ENCODE measurements around the gene MRPL57.
A peak's percentile ranks its signal among the peaks of the same experiment; 100 is the strongest.
"Not testable (repeated sequence)": the region's sequence is repeated elsewhere in the genome, so short reads cannot be mapped to it uniquely, and the experiment has no call there.

MRPL57 gene

DNA sequence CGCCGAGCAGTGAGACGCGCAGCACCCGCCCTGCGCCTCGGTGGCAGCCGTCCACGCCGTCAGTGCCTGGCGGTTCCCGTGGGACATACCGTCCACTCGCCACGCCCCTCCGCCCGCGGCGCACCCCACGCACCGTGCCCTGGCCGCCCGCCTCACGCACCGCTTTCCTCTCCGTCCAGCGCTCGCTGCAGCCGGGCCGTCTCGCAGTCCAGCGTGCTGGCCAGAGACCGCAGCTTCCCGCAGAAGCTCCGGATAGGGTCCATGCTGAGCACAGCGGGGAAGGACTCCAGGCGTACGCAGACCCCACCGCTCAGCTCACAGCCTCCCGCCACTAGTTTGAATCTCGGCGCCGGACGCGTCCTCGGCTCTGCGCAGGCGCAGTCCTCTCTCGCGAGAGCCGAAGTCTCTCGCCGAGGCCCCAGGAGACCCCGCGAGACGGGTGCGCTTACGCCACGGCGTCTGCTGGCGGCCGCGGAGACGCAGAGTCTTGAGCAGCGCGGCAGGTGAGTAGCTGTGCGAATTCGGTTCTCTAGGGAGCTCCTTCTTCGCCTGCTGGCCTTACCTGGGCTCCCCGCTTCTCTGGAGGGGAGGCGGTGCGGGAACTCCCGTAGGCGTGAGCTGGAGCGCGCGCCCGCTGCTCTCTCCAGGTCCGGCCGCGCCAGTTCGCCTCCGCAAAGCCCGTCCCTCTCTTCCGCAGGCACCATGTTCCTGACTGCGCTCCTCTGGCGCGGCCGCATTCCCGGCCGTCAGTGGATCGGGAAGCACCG lies at the start of gene MRPL57, which contains the start of gene SKA3:
Gene MRPL57, plus strand, starts transcription at position 444 of the 767 bp plus-strand sequence. Its CDS starts 259 bp downstream, at position 703.
Gene SKA3, minus strand, starts transcription at position 338 of the 767 bp plus-strand sequence. Its CDS starts 75 bp downstream, at position 263.
- DNase-seq = peak; percentile 90

DNA sequence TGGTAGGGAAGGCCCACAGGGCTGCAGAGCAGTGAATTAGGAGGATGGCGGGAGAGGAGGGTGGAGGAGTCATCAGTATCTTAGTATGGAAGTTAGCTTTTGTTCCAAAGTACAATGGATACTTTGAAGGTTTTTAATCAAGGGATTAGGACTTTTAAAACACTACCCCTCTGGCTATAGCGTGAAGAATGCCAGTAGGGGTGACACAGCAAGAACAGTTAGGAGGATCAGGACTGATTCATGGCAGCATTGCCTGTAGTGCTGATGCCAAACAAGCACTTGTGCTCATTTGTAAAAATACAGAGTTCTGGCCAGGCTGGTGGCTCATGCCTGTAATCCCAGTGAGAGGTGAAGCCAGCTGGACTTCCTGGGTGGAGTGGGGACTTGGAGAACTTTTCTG lies 46.3 kb upstream of the MRPL57 start:
- DNase-seq = no peak

DNA sequence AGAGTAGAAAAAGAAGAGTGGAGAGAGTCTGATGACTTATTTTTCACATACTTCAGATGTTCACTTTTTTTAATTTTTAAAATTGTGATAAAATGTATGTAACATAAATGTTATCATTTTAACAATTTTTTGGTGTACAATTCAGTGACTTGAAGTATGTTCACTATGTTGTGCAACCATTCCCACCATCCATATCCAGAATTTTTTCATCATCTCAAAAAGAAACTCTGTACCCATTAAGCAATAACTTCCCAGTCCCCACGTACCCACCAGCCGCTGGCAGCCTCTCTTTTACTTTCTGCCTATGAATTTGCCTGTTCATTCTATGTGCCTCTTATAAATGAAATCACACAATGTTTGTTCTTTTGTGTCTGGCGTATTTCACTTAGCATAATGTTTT lies 43.4 kb upstream of the MRPL57 start:
- DNase-seq = no peak

DNA sequence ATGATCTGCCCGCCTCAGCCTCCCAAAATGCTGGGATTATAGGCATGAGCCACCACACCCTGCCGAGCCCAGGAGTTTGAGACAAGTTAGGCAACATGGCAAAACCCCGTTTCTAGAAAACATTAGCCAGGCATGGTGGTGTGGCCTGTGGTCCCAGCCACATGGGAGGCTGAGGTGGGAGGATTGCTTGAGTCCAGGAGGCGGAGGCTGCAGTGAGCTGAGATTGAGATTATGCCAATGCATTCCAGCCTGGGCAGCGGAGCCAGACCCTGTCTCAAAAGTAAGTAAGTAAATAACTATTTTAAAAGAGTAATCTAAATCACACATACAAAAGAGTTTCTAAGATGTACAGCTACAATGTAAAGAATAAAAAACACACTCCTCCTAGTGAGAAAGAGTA lies 42.0 kb upstream of the MRPL57 start:
- DNase-seq = no peak

DNA sequence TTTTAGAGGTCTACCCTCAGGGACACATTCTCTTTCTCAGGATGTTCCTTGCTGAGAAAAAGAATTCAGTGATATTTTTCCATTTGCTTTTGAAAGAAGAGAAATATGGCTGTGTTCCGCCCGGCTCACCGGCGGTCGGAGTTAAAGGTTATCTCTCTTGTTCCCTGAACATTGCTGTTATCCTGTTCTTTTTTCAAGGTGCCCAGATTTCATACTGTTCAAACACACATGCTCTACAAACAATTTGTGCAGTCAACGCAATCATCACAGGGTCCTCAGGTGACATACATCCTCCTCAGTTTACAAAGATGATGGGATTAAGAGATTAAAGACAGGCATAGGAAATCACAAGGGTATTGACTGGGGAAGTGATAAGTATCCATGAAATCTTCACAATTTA lies 40.6 kb upstream of the MRPL57 start:
- DNase-seq = not testable (repeated sequence)

DNA sequence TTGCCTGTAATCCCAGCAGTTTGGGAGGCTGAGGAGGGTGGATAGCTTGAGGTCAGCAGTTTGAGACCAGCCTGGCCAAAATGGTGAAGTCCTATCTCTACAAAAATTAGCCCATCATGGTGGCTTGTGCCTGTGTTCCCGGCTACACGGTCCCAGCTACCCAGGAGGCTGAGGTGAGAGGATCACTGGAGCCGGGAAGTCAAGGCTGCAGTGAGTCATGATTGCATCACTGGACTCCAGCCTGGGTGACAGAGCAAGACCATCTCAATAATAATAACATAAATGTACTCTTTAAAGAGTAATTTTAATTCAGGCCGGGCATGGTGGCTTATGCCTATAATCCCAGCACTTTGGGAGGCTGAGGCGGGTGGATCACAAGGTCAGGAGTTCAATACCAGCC lies 38.8 kb upstream of the MRPL57 start:
- no peak for DNase-seq

DNA sequence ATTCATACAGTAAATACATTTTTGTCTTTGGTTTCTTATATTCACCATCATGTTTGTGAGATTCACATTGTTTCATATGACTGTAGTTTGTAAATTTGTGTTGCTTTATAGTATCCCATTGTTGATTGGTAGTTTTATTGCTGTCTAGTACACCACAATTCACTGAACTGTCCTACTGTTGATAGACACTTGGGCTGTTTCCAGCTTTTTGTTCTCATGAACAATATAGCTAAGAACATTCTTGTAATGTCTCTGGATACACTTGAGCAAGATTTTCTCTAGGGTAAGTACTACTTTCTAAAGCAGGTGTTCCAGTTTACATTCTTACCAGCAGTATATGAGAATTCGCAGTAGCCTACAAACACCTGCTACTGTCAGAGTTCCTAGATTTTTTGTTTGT lies 37.9 kb upstream of the MRPL57 start:
- no peak for DNase-seq

DNA sequence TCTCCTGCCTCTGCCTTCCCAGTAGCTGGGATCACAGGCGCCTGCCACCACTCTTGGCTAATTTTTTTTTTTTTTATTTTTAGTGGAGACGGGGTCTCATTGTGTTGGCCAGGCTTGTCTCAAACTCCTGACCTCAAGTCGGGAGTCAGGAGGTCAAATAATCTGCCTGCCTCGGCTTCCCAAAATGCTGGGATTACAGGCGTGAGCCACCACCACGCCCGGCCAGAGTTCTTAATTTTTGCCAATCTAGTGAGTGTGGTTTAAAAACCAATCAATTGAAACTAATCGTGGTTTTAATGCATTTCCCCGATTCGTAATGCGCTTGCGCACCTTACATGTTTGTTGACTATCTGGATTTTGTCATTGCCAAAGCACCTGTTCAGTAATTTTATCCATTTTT lies 37.1 kb upstream of the MRPL57 start:
- no peak for DNase-seq

DNA sequence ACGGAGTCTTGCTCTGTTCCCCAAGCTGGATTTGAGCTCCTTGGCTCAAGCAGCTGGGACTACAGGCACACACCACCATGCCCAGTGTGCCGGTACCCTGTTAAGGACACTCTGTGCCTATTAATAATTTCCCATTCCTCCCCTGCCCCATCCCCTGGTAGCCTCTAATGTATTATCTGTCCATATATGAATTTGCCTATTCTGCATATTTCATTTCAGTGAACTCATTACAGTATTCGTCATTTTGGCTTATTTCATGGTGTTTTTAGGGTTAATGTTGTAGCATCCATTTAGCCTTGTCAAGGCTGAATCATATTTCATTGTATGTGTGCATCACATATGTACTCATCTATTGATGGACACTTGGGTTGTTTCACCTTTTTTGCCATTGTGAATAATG lies 33.7 kb upstream of the MRPL57 start:
- no peak for DNase-seq

DNA sequence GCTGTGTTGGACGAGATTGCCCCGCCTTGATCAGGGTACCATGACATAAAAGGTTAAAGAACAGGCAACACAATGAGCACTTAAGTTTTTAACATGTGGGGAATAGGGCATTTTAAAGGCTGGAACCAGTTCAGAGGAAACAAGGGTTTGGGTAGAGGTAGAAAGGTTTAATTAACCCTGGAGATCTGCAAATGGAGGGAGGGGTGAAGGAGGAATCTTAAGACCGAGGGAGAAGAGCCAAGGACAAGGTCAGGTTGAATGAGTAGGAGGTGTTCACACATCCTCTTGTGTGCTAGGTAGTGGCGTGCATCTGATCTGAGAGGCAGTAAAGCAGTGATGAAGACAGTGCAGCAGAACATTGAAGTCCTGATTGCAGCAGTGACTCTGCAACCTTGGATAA lies 28.6 kb upstream of the MRPL57 start:
- no peak for DNase-seq

DNA sequence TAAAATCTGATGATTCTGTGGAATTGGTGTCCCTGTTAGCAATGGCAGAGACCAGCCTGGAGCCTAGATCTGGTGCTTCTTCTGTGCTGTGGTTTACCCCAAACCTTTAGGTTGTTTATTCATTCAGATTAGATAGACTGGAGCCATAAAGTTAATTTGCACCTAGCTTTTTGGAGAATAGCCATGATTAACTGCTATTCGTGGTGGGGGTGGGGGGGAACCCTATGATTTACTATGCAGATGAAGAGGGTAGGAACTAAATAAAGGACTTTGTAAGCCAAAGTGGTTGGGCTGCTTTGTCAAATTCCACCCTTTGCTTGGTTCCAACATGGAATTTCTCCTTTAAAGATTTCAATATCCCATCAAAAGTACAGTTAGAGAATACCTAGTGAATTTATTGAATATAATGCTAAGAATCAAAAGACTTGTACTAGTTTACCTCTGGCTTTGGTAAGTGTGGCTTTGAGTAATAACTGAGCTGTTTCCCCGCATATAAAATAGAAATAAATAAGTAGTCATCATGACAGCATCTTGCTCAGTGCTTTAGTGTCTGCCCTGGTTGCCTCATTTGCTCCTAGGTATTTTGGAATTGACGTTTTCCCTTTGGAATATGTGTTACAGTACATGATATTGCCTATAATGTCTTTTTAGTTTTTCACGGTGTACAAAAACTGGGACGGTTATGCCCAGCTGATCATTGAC lies 27.8 kb upstream of the MRPL57 start:
- DNase-seq = no peak

DNA sequence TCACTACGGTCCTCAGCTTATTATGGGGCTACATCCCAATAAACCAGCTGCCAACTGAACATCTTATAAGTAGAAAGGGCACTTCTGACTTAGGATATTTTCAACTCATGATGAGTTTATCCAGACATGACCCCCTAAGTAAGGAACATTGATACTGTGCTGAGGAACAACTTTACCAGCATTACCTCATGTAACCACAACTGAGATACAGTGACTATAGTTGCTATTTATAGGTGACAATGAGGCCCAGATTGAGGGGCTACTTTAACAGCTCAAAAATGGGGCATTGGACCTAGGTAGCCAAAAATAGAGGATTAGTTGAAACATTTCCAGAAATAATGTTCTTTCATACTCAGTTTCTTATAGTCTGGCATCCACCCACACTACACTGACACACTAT lies 26.9 kb upstream of the MRPL57 start:
- DNase-seq = no peak

DNA sequence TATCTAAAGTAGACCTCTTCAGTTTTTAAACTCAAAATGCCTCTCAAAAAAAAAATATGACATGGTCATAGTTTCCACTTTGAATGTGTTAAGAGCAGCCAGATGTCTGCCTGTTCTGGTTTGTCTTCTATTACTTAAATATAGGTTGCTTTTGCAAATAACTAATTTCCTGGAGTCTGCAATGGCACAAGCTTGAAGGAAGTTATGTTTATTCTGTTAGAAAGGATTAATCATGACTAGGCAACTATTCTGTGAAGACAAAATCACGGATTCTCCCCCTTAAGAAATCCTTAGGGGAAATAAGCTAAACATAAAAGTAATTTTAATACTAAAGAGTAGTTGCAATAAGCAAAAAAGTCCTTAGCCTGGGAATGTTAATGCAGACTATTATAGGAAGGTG lies 26.4 kb upstream of the MRPL57 start:
- no peak for DNase-seq

DNA sequence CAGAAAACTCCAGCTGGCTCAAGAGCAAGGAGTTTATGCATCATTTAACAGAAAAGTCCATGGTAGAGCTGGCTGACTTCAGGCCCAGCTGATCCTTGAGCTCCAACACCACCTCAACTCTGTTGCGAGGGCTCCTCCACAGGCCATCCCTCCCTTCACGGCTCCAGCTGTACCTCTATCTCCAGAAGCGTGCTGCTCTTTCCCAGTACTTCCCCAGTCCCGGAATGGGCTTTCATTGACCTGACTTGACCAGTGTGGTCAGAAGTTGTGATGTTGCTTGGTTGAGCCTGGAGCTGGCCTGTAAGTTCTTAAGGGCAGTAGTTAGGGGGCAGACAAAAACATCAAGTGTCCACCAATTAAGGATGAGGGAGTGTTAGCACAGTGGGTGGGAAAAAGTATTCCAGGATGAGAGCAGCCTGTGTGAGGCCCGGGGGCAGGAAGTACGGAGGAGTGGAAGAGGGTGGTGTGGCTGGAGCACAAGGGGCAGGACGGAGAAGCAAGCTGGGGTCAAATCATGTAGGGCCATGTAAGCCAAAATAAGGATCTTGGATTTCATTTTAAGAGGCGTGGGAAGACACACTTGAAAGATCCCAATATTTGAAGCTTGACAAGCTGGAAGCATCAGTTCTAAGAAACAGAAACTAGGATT lies 24.1 kb upstream of the MRPL57 start:
- DNase-seq = no peak

DNA sequence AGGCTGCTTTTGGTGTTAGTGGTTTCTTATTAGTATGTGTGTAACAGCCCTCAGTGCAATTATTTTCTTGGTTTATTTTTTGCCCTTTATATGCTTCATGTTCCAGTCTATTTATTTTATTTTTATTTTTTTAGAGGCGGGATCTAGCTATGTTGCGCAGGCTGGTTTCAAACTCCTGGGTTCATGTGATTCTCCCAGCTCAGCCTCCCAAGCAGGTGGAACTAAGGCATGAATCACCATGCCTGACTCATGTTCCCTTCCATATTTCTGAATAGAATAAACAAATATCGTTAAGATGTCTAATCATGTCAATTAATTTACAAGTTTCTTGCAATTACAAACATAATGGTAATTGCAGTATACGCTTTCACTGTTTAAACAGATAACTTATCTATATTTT lies 11.8 kb upstream of the MRPL57 start:
- no peak for DNase-seq

DNA sequence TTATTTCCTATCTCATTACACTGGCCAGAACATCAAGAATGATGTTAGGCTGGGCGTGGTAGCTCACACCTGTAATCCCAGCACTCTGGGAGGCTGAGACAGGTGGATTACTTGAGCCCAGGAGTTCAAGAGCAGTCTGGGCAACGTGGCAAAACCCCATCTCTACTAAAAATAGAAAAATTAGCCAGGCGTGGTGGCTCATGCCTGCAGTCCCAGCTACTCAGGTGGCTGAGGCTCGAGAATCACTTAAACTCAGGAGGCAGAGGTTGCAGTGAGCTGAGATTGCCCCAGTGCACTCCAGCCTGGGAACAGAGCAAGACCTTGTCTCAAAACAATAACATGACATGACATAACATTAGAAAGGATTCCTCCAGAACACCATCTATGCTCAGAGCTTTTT lies 10.9 kb upstream of the MRPL57 start:
- not testable (repeated sequence) for DNase-seq

DNA sequence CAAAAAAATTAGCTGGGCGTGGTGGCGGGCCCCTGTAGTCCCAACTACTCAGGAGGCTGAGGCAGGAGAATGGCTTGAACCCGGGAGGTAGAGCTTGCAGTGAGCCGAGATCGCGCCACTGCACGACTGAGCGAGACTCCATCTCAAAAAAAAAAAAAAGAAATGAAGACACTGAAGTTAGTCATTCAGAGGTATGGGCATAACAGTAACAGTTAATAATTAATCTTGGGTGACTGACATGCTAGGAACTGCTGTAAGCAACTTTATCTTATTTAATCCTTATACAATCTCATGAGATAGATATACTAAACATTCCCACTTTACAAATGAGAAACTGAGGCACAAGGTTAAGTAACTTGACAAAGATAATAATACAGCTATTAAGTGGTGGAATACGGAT lies 5.0 kb upstream of the MRPL57 start:
- no peak for DNase-seq

DNA sequence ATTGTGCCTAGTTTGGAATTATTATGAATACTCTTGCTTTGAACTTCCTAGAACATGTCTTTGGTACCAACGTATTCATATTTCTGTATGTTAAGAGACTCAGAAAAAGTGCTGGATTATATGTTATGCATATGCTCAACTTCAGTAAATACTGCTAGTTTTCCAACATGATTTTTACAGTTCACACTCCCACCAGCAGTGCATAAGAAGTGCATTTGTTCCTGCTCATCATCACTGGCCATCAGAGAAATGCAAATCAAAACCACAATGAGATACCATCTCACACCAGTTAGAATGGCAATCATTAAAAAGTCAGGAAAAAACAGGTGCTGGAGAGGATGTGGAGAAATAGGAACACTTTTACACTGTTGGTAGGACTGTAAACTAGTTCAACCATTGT lies 2.7 kb upstream of the MRPL57 start:
- DNase-seq = not testable (repeated sequence)

DNA sequence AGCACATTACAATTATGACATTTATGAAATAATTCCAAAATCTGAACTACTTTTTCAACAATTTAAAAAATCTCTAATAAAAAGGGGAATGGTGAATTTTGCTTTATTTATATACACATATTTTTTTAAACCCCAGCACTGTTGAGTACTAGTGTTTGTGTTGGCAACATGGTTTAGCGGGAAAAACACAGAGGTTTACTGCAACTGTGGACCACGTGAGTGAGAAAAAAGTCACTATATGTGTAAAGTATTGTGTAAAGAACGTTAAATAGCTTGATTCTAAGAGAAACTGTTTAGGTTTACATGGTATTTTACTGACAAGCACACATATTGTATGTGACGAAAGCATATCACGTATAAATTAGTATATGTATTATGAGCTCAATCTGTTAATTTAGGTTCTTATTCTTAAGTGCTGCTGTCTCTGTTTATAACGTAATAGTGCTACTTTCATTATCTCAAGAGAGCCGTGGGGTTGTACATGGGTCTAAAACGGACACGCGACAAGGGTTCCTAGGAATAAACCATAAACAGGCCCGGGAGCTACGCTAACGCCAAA lies 723 bp upstream of the MRPL57 start:
- DNase-seq = no peak

DNA sequence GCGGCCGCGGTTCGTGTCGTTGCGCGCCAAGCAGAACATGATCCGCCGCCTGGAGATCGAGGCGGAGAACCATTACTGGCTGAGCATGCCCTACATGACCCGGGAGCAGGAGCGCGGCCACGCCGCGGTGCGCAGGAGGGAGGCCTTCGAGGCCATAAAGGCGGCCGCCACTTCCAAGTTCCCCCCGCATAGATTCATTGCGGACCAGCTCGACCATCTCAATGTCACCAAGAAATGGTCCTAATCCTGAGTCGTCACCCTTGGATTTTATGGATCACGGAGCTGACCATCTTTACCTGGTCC lies 475 bp downstream of the MRPL57 start:
- peak; percentile 41 for DNase-seq

DNA sequence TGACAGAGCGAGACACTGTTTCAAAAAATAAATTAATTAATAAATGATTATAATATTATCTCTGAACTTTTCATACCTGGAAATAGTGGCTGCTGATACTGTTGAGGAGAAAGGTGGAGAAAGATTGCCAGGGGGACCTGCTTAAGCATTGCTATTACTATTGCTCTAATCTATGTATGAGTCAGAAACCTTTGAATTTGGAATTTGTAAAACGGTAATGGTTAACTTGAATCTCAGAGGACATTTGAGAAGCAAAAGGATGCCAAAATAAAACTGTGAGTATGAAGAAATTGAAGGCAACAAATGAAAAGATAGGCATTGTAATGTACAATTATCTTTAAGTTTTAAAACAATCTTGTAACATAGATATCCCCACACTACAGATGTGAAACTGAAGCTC lies 5.2 kb downstream of the MRPL57 start:
- no peak for DNase-seq

DNA sequence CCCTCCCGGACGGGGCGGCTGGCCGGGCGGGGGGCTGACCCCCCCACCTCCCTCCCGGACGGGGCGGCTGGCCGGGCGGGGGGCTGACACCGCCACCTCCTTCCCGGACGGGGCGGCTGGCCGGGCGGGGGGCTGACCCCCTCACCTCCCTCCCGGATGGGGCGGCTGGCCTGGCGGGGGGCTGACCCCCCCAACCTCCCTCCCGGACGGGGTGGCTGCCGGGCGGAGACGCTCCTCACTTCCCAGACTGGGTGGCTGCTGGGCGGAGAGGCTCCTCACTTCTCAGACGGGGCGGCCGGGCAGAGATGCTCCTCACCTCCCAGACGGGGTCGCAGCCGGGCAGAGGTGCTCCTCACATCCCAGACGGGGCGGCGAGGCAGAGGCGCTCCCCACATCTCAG lies 10.0 kb downstream of the MRPL57 start:
- not testable (repeated sequence) for DNase-seq

DNA sequence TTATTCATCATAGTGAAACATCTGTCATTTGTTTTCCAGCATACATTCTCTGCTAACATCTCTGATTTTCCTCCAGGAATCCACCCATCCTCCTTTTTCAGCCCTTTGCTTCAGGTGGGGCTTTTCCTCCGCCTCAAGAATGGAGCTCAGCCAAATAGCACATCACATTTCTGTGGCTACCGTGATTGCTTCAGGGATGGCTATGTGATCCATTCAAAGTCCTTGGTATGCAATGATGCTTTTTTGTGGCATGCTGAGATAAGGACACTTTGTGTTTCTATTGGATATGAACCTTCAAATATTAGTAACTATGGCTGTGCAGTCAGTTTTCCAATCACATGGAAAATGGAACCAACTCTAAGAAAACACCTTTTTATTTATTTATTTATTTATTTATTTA lies 18.3 kb downstream of the MRPL57 start:
- not testable (repeated sequence) for DNase-seq

Measured in activated CD4-positive, alpha-beta T cell treated with anti-CD3 and anti-CD28 coated beads, Interleukin-2, amount 50 U/mL, for 1 hour (primary cell).